Keratinocyte (primary cell): ENCODE measurements around the gene HDHD5. TPM values are rescaled to one million over a fixed set of nuclear protein-coding genes. Genes with fewer than 3 reads are reported as not detected.

Source experiments
- DNase-seq: peaks from one replicate; pipeline ENCODE4 v3.0.0-alpha.2; 2011; ENCODE audit warnings: low read depth, missing footprints, low spot score
- FAIRE-seq: peaks from 2 replicates; lab custom pipeline; 2011; peaks lifted over from hg19 to GRCh38; lab: Jason Lieb, UNC
- H2AFZ ChIP-seq: 2 replicates; pipeline ENCODE4 v1.6.0; 2012; ENCODE audit warnings: low read length, control low read depth, inconsistent platforms; ENCODE audit not compliant: control insufficient read depth
- H3K27ac ChIP-seq: 2 replicates; pipeline ENCODE4 v1.5.1; 2011; ENCODE audit warnings: low read length; ENCODE audit not compliant: control insufficient read depth, insufficient read depth
- H3K27me3 ChIP-seq: 3 replicates; pipeline ENCODE4 v1.6.0; 2011; ENCODE audit warnings: low read length; ENCODE audit not compliant: control insufficient read depth, insufficient read depth; ENCODE audit errors: extremely low read depth
- H3K36me3 ChIP-seq, 2 experiments: 2 replicates in 1 of 2; 3 replicates in 1 of 2; pipeline ENCODE4 v1.5.1; 2011; ENCODE audit warnings: low read length in 2 of 2, mild to moderate bottlenecking in 1 of 2; ENCODE audit not compliant: control insufficient read depth in 2 of 2, insufficient read depth in 2 of 2; ENCODE audit errors: extremely low read depth in 1 of 2
- H3K4me1 ChIP-seq: 3 replicates; pipeline ENCODE4 v1.5.1; 2011; ENCODE audit warnings: low read length; ENCODE audit not compliant: control insufficient read depth, insufficient read depth; ENCODE audit errors: extremely low read depth
- H3K4me2 ChIP-seq: 3 replicates; pipeline ENCODE4 v1.6.0; 2011; ENCODE audit warnings: low read depth, low read length; ENCODE audit not compliant: control insufficient read depth, insufficient read depth; ENCODE audit errors: extremely low read depth
- H3K4me3 ChIP-seq, 3 experiments: fragments of 200-600 bp in 1 of 3; sonication (generic) in 1 of 3; 2 replicates in 2 of 3; 3 replicates in 1 of 3; pipeline ENCODE4 v1.5.1; 2011 to 2016; ENCODE audit warnings: low read length in 3 of 3, mild to moderate bottlenecking in 3 of 3, control low read depth in 2 of 3, inconsistent platforms in 1 of 3, low read depth in 1 of 3, mixed read lengths in 1 of 3, mixed run types in 1 of 3, moderate library complexity in 1 of 3; ENCODE audit not compliant: control insufficient read depth in 2 of 3, insufficient read depth in 2 of 3; ENCODE audit errors: extremely low read depth in 1 of 3
- H3K79me2 ChIP-seq: 2 replicates; pipeline ENCODE4 v1.6.0; 2012; ENCODE audit warnings: low read length; ENCODE audit not compliant: control insufficient read depth, insufficient read depth
- H3K9ac ChIP-seq: 3 replicates; pipeline ENCODE4 v1.6.0; 2011; ENCODE audit warnings: low read length; ENCODE audit not compliant: control insufficient read depth, insufficient read depth; ENCODE audit errors: extremely low read depth
- H3K9me1 ChIP-seq: 3 replicates; pipeline ENCODE4 v1.6.0; 2011; ENCODE audit warnings: low read length; ENCODE audit not compliant: control insufficient read depth, insufficient read depth; ENCODE audit errors: extremely low read depth
- H3K9me3 ChIP-seq: 2 replicates; pipeline ENCODE4 v1.5.1; 2012; ENCODE audit warnings: low read depth, low read length; ENCODE audit not compliant: control insufficient read depth
- H4K20me1 ChIP-seq: 3 replicates; pipeline ENCODE4 v1.6.0; 2011; ENCODE audit warnings: low read length; ENCODE audit not compliant: control insufficient read depth, insufficient read depth; ENCODE audit errors: extremely low read depth
- CTCF ChIP-seq, 3 experiments: IDR thresholded peaks in 1 of 3; conservative IDR thresholded peaks in 1 of 3; optimal IDR thresholded peaks in 1 of 3; 2 replicates in 2 of 3; 3 replicates in 1 of 3; pipeline versions ENCODE3 to v1.5.1; 2011; ENCODE audit warnings: low read length in 3 of 3, mild to moderate bottlenecking in 3 of 3, moderate library complexity in 2 of 3, control low read depth in 1 of 3, inconsistent platforms in 1 of 3; ENCODE audit not compliant: insufficient read depth in 2 of 3; ENCODE audit errors: extremely low read depth in 1 of 3
- EZH2 ChIP-seq: IDR thresholded peaks from one replicate; pipeline ENCODE4 v1.6.1; 2012; ENCODE audit warnings: inconsistent platforms, mild to moderate bottlenecking, low read length, moderate library complexity
- dilution Hi-C: fragments of 300-500 bp; cut with MboI; formaldehyde crosslinking; loops from one replicate; pipeline ENCODE4 v1.7.0; 2020; ENCODE audit warnings: low sequenced_read_pairs; ENCODE audit not compliant: extremely low pct_ligation_motif_present
- polyA plus RNA-seq, 5 experiments: library from polyadenylated mRNA; depleted of rRNA in 3 of 5; stranded (reverse) in 3 of 5; stranded (forward) in 1 of 5; unstranded in 1 of 5; fragments of >200 nt; gene quantifications; 1 replicate in 1 of 5; 2 replicates in 3 of 5; 3 replicates in 1 of 5; pipeline versions ENCODE4 v1.2.1 to v1.2.3, GENCODE V29; 2011 to 2012; ENCODE audit warnings: missing spikeins in 2 of 5, low read depth in 1 of 5, low replicate concordance in 1 of 5

Gene HDHD5
- polyA plus RNA-seq, 1 donor (not counting 4 experiments of a cell fraction or from before 2014, with no cell fraction given) = 22.6 TPM

DNA sequence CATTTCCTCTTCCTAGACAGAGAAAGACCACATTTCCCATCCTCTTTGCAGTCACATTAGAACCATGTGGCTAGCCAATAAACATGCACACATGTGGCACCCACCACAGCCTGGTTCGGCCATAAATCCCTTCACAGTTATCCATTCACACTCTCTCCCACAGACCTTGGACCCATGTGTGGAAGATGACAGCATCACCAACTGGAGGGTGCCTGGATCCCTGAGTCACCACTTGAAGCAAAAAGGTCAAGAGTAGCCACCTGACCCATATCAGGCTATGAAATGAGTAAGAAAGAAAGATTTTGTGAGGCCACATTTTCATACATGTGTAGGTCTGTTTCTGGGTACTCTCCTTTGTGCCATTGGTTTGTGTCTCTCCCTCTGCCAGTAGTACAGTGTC lies 28.9 kb downstream of the HDHD5 start:
- Histone ChIP-seq H3K4me1 (no peaks in the 10 kb centered on the region), H3K9ac (no peak overlapping the region), H2AFZ (no peak overlapping the region), H3K4me2 (no peak overlapping the region), H3K27me3 (no peaks in the 10 kb centered on the region), H3K27ac (no peak overlapping the region), H3K4me3 (no peak overlapping the region), H3K9me1 (no peaks in the 10 kb centered on the region), H3K9me3 (no peaks in the 10 kb centered on the region), H3K79me2 (no peaks in the 10 kb centered on the region), H3K36me3 (no peaks in the 10 kb centered on the region), H4K20me1 (no peaks in the 10 kb centered on the region)
- TF ChIP-seq EZH2 = no peak
- no peak for TF ChIP-seq CTCF (optimal IDR thresholded peaks at IDR 0.05 in 1 of 3, IDR thresholded peaks at IDR 0.05 in 1 of 3, conservative IDR thresholded peaks at IDR 0.05 in 1 of 3; ENCODE audit: extremely low read depth in 1 of 3, insufficient read depth in 2 of 3, low read length in 3 of 3)
- dilution Hi-C loops = no loop called here
- DNase-seq = no peak
- no peak for FAIRE-seq

- Histone ChIP-seq H3K4me3 (peak within 1 kb of the TSS; percentile 26 to 51 (median 44)), H3K9me3 (no peaks in the 10 kb centered on the region), H3K27me3 (peaks cover 46% of the 10 kb centered on the region), H3K27ac (no peak within 1 kb of the TSS), H3K9me1 (no peaks in the 10 kb centered on the region), H3K9ac (no peak within 1 kb of the TSS), H3K79me2 (no peaks in the 10 kb centered on the region), H3K36me3 (no peaks in the 10 kb centered on the region), H2AFZ (no peak within 1 kb of the TSS), H3K4me1 (no peaks in the 10 kb centered on the region), H4K20me1 (no peaks in the 10 kb centered on the region), H3K4me2 (peak within 1 kb of the TSS; percentile 56)
- FAIRE-seq (no peak), DNase-seq (no peak)
- dilution Hi-C loops = no loop called here
- TF ChIP-seq CTCF (optimal IDR thresholded peaks at IDR 0.05 in 1 of 3, IDR thresholded peaks at IDR 0.05 in 1 of 3, conservative IDR thresholded peaks at IDR 0.05 in 1 of 3; ENCODE audit: extremely low read depth in 1 of 3, insufficient read depth in 2 of 3, low read length in 3 of 3) = no peak
- peak; percentile 88 for TF ChIP-seq EZH2
Observed at GRCh38 chr22:17121233-17122195, 37.6 kb downstream of the HDHD5 start, which contains the start of gene TMEM121B. Gene TMEM121B, minus strand, starts transcription at chr22:17121360. Its CDS starts 233 bp downstream, at chr22:17121127.
